Measurements from ENCODE around the gene BTBD8.
"Not testable (repeated sequence)": the region's sequence is repeated elsewhere in the genome, so short reads cannot be mapped to it uniquely, and the experiment has no call there.

BTBD8 gene

DNA sequence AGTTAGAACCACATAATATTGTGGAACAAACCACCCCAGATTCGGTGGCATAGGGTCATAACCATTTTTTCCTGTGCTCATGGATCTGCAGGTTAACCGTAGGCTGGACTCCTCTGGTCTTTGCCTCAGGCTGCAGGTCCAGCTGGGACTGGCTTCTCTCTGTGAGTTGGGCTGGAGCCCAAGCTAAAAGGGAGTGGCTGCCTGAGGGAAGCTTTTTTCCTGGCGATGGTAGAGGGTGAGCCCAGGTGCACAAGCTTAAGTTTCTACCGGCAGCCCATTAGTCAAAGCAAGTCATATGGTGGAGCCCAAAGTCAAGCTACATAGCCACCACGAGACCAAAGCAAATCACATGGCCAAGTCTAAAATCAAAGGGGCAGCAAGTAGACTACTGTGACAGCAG is 36.5 kb upstream of the BTBD8 start:
- no peak for DNase-seq (ENCODE audit: low read depth)
- in situ Hi-C loops (cut with HindIII; ENCODE audit: low sequenced_read_pairs) = no loop called here
- TF ChIP-seq, protein P1, sequence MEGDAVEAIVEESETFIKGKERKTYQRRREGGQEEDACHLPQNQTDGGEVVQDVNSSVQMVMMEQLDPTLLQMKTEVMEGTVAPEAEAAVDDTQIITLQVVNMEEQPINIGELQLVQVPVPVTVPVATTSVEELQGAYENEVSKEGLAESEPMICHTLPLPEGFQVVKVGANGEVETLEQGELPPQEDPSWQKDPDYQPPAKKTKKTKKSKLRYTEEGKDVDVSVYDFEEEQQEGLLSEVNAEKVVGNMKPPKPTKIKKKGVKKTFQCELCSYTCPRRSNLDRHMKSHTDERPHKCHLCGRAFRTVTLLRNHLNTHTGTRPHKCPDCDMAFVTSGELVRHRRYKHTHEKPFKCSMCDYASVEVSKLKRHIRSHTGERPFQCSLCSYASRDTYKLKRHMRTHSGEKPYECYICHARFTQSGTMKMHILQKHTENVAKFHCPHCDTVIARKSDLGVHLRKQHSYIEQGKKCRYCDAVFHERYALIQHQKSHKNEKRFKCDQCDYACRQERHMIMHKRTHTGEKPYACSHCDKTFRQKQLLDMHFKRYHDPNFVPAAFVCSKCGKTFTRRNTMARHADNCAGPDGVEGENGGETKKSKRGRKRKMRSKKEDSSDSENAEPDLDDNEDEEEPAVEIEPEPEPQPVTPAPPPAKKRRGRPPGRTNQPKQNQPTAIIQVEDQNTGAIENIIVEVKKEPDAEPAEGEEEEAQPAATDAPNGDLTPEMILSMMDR (IDR thresholded peaks at IDR 0.05; ENCODE audit: low read depth, low read length, missing control alignments) = no peak
- H3K4me3 ChIP-seq (ENCODE audit: low read depth, low read length) = no peak overlapping the region

DNA sequence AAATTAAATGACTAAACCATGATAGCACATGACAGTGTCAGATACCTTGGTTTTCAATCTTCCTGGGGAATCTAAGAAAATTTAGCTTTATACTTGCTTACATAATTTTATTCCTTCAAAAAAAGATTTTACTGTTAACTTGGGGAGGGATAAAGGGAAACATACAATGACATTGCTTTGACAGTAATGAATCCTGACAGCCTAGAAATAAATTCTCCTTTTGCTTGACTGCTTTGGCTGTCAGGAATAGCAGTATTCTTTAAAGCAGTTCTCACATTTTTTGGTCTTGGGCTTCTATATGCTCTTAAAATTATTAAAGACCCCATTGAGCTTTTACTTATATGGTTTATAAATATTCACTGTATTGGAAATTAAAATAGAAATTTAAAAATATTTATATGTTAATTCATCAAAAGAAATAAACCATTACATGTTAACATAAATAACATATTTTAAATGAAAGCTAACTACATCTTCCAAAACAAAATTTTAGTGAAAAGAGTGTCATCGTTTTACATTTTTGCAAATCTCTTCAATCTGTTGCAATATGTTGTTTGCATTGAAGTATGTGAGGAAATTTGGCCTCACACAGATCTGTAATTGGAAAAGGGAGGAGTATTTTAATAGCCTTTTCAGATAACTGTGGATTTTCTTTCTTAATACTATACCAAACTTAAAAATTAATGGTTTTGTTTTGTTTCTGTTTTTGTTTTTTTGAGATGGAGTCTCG is 34.2 kb upstream of the BTBD8 start:
- in situ Hi-C loops (cut with HindIII; ENCODE audit: low sequenced_read_pairs) = no loop called here
- H3K4me3 ChIP-seq (ENCODE audit: low read depth, low read length) = no peak overlapping the region
- no peak for DNase-seq (ENCODE audit: low read depth)
- TF ChIP-seq, protein P1 (IDR thresholded peaks at IDR 0.05; ENCODE audit: low read depth, low read length, missing control alignments) = no peak

DNA sequence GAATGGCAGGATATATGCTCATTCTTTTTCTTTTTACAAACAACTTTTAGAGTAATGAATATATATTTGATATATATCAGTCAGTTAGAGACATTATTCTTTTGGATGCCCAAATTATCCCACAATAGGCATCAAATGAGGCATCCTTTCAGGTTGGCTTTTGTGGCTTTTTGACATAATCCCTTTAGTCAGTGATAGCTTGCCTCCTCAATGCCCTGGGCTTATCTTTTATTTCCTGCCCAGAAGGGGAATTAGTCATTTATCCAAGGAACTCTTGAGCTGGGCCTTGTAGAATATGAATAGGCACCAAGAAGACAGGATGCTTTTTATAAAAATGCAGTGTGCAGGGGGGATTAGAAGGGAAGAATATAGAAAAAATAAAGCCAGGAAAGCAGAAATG is 28.2 kb upstream of the BTBD8 start:
- TF ChIP-seq, protein P1 (IDR thresholded peaks at IDR 0.05; ENCODE audit: low read depth, low read length, missing control alignments) = no peak
- DNase-seq (ENCODE audit: low read depth) = no peak
- in situ Hi-C loops (cut with HindIII; ENCODE audit: low sequenced_read_pairs) = no loop called here
- no peak overlapping the region for H3K4me3 ChIP-seq (ENCODE audit: low read depth, low read length)

DNA sequence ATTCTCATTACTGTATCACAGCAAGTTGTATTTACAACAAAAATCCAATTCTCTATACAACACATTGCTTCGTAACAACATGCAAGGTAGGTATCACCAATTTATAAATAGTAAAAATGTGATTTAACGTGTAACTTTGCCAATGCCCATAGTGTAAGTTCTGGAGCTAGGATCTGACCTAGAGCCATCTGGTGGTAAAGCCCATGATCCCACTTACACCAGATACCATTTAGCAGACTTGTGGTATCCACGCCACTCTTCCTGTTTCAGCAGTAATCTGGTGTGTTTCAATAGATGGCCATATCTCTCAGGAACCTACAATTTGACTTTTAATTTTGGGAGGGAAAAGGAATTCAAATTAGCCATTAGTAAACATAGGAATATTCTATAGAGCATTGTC is 15.1 kb upstream of the BTBD8 start:
- H3K4me3 ChIP-seq (ENCODE audit: low read depth, low read length) = no peak overlapping the region
- DNase-seq (ENCODE audit: low read depth) = no peak
- in situ Hi-C loops (cut with HindIII; ENCODE audit: low sequenced_read_pairs) = no loop called here
- TF ChIP-seq, protein P1 (IDR thresholded peaks at IDR 0.05; ENCODE audit: low read depth, low read length, missing control alignments) = no peak

DNA sequence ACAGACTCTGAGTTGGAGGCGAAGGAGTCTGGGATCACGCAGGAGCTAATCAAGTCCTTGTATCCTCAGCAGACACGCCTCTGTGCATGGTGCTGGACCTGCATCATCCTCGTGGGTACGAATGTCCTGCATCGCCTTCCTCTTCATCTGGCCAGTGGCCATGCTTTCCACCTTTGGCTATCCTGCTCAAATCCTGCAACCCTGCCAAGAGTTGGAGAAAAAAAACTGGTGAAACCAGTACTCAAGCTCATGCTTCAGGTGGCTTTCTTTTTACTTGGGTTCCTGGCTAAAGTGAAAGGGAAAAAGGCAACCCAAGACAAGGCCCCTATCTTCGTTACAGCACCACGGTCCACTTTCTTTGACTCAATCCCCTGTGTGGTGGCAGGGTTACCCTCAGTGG is 13.8 kb upstream of the BTBD8 start:
- in situ Hi-C loops (cut with HindIII; ENCODE audit: low sequenced_read_pairs) = no loop called here
- TF ChIP-seq, protein P1 (IDR thresholded peaks at IDR 0.05; ENCODE audit: low read depth, low read length, missing control alignments) = no peak
- DNase-seq (ENCODE audit: low read depth) = no peak
- H3K4me3 ChIP-seq (ENCODE audit: low read depth, low read length) = no peak overlapping the region

DNA sequence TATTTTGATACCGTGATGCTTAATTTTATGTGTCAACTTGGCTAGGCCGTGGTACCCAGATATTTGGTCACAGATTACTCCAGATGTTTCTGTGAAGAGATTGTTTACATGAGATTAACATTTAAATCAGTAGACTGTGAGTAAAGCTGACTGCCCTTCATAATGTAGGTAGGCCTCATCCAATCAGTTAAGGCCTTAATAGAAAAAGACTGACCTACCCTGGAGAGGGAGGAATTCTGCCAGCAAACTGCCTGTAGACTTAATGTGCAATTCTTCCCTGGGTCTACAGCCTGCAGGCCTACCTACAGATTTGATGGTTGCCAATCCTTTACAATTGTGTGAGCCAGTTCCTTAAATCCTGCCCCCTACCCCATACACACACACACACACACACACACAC is 9.3 kb upstream of the BTBD8 start:
- in situ Hi-C loops (cut with HindIII; ENCODE audit: low sequenced_read_pairs) = no loop called here
- DNase-seq (ENCODE audit: low read depth) = no peak
- H3K4me3 ChIP-seq (ENCODE audit: low read depth, low read length) = no peak overlapping the region
- TF ChIP-seq, protein P1 (IDR thresholded peaks at IDR 0.05; ENCODE audit: low read depth, low read length, missing control alignments) = no peak

DNA sequence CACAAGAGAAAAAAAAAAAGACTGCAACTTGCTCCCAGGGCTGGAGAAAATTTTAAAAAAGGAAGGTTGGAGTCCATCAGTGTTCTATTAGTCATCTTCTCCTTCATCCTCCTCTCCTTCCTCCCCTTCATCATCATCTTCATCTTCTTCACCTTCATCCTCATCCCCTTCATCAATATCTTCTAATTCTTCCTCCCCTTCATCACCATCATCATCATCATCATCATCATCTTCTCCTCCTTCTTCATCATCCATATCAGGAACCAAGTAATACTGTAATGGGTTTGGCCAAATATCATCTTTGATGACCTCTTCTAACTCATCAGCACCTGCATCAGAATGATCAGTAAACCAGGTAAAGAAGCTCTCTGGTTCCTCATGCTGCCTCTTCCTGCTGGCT is 5.7 kb upstream of the BTBD8 start:
- in situ Hi-C loops (cut with HindIII; ENCODE audit: low sequenced_read_pairs); H3K4me3 ChIP-seq (ENCODE audit: low read depth, low read length); DNase-seq (ENCODE audit: low read depth): not testable (repeated sequence)

All from astrocyte of the cerebellum (primary cell).